ENCODE measurements around the gene ZGPAT.
A peak's percentile ranks its signal among the peaks of the same experiment; 100 is the strongest.
"Not testable (repeated sequence)": the region's sequence is repeated elsewhere in the genome, so short reads cannot be mapped to it uniquely, and the experiment has no call there.

The ZGPAT gene

DNA sequence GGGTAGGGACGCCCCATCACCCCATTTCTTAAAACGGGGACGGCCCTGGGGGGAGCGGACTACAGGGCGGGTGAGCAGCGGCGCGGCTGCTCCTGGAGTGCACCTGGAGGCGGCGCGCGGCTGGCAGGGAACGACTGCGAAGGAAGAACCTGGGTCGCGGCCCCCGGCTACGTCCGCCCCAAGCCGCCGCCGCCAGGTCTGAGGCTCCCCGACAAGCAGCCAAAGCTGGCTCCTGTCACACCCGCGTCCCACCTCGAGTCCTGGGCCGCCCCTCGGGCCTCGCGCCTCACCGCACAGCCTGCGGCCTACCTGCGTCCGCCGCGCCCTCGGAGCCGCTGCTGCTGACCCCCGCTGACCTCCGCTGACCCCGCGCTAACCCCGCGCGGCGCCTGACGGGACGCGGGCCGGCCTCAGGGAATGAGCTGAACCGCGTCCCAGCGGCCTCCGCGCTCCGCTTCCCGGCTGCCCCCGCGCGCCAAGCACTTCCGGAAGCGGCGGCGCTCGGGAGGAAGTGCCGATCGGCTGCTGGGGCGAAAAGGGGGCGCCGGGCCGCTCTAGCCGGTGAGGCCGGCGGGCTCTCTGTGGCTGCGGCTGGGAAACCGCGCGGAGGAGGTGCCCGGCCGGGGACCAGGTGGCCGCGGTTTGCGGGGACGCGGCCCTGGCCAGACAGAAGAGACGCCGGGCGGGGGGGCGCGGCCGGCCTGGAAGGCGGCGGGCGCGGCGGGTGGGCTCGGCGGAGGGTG is at the start of gene ZGPAT, which contains the start of gene ARFRP1:
ZGPAT (plus strand) TSS at position 482 of the 743 bp plus-strand sequence. CDS start 542 bp downstream, outside the sequence.
ARFRP1 (minus strand) TSS at position 419 of the 743 bp plus-strand sequence. CDS start 885 bp downstream, outside the sequence.
- peak; percentile 94 for DNase-seq

GRCh38 chr20:63658749-63659187 is 49.1 kb upstream of the ZGPAT start:
- DNase-seq: no peak

GRCh38 chr20:63659370-63659769 is 48.5 kb upstream of the ZGPAT start:
- DNase-seq: no peak

DNA sequence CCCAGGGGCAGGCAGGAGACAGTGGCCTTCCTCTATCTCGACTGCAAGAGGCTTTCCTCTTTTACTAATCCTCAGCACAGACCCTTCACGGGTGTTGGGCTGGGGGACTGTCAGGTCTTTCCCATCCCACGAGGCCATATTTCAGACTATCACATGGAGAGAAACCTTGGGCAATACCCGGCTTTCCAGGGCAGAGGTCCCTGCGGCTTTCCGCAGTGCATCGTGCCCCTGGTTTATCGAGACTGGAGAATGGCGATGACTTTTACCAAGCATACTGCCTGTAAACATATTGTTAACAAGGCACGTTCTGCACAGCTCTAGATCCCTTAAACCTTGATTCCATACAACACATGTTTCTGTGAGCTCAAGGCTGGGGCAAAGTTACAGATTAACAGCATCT is 47.7 kb upstream of the ZGPAT start:
- DNase-seq: not testable (repeated sequence)

GRCh38 chr20:63660622-63661021 is 47.2 kb upstream of the ZGPAT start:
- no peak for DNase-seq

DNA sequence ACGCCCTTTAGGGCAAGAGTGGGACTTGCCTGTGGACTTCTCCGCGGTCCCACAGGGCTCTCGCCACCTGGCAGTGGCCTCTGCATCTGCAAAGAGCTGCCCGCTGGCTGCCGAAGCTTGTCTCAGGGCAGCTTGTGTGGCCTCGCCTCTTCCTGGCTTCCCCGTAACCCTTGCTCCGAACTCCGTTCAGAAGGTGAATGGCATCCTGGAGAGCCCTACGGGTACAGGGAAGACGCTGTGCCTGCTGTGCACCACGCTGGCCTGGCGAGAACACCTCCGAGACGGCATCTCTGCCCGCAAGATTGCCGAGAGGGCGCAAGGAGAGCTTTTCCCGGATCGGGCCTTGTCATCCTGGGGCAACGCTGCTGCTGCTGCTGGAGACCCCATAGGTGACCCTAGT is 46.7 kb upstream of the ZGPAT start:
- DNase-seq: no peak

- DNase-seq: no peak
Observed at GRCh38 chr20:63661959-63662812, 45.7 kb upstream of the ZGPAT start.

DNA sequence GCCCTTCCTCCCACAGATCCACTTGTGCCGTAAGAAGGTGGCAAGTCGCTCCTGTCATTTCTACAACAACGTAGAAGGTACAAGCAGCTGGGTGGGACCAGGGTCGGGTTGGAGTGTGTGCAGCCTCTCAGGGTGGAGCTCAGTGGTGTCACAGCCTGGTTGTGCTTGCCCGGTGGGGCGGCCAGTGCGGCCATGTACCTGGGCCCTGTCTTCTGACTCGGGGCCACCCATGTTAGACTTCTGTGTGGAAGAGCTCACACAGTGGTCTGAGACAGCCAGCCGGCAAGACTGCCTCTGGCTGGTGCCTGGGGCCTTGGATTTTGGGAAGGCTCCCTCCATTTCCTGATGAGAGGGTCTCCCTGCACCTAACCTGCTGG is 45.0 kb upstream of the ZGPAT start:
- DNase-seq: no peak

DNA sequence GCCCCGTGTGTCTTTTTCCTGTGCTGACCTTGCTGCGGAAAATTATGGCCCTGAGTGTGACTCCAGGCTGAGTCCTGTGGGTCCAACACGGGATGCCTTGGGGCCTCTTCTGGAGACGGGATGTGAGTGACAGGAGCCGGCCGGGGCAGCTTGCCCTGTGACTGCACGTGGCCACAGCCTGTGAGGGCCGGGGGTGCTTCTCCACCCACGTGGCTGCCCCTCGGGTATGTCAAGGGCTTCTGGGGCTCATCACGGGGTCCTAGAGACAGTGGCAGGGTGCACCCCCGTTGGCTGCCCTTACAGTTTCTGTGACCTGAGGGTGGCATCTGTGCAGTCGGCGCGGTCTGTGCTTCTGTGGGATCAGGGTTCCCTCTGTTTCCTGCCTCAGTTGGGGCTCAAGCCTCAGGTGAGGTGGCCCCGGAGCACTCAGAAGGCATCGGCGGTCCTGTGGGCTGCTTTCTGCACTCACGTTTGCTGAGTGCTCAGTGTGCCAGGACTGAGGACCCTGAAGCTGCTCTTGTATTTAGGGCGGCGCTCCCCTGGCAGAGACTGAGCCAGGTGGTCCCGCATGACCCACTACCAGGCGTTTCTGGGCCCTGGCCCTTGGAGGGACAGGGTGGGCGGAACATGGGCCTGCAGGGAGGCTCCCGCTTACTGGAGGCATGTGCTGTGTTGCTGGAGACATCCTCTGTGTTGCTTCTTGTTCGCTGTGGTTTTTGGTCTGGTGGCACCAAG is 44.3 kb upstream of the ZGPAT start:
- DNase-seq: no peak

DNA sequence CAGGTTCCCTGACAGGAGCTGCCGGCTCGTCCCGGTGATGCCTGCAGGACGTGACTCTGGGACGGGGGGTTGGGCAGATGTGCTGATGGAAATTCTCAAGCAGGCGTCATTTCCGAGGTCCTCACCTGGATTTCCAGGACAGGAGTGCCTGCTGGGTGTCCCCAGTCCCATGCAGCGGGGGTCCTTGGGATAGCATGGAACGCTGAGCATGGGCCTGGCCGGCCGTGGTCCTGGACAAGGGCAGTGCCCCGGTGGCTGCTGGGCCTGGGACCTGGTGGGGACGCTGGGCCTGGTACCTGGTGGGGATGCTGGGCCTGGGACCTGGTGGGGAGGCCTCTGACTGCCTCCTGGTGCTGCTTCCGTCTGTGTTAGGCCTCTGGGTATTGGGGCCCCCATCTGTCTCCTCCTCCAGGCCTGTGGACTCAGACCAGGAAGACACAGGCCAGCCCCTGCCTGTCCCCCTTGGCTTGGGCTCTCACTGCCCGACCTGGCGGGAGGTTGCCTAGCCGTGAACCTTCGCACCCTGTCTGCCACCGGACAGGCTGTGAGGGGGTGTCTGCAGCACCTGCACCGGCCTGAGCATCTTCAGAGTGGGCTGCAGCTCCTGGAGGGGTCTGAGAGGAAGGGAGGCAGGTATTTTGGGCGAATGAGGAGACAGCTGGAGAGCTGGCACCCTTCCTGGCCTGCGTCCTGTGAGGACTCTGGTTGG is 43.5 kb upstream of the ZGPAT start:
- no peak for DNase-seq

GRCh38 chr20:63664861-63665594 is 42.8 kb upstream of the ZGPAT start:
- DNase-seq: no peak

DNA sequence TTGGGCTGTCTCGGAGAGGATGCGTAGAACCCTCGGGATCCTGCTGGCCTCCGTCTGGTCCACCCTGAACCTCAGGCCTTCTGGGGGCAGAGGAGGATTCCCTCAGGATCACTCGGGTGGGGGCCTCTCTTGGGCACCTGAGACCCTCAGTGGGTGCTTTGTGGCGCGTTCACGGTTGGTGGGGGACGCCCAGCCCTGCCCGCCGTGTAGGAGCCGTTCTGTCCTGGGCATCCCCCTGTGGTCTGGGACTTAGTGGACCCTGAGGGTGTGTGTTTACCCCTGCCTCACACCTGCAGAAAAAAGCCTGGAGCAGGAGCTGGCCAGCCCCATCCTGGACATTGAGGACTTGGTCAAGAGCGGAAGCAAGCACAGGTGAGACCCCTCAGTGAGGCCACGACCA is 42.1 kb upstream of the ZGPAT start:
- DNase-seq: no peak

- no peak for DNase-seq
Observed at GRCh38 chr20:63667858-63668257, 40.0 kb upstream of the ZGPAT start.

DNA sequence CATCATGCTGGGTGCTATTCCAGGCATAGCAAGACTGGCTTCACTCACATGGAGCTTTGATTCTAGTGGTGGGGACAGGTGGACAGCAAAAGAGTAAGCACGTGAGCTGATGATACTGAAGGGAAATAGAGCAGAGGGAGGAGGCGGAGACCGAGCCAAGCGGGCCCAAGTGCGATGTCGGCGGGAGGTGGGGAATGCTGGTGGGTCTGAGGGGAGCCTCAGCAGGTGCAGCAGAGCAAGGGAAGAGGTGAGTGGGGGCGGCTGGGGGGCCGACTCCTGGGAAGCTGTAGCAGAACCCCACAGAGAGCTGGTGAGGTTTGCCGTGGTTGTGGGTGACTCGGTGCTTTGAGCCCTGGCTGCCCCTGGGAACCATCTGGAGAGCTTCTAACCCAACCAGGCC is 39.5 kb upstream of the ZGPAT start:
- no peak for DNase-seq

DNA sequence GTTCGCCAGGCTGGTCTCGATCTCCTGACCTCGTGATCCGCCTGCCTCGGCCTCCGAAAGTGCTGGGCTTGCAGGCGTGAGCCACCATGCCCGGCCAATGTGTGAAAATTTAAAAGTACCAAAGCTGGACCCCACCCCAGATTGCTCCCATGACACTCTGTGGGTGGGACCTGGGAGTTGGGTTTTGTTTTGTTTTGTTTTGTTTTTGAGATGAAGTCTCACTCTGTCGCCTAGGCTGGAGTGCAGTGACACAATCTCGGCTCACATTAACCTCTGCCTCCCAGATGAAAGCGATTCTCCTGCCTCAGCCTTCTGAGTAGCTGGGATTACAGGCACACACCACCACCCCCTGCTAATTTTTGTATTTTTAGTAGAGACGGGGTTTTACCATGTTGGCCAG is 36.1 kb upstream of the ZGPAT start:
- DNase-seq: not testable (repeated sequence)

DNA sequence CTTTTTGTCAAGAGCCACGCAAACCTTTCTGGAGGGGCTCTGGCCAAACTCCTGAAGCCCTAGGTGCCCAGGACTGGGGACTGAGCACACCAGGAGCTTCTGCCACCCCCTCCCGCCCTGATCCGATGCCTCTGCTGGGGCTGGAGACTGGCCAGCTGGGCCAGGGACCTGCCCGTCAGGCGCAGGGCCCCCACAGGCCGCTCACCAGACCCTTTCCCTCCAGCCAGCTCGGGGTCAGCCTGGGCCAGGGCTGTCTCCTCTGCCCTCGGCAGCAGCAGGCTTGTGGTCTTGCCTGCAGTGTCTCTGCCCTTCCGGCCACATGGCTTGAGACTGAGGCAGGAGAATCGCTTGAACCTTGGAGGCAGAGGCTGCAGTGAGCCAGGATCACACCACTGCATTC is 35.2 kb upstream of the ZGPAT start:
- DNase-seq: no peak

DNA sequence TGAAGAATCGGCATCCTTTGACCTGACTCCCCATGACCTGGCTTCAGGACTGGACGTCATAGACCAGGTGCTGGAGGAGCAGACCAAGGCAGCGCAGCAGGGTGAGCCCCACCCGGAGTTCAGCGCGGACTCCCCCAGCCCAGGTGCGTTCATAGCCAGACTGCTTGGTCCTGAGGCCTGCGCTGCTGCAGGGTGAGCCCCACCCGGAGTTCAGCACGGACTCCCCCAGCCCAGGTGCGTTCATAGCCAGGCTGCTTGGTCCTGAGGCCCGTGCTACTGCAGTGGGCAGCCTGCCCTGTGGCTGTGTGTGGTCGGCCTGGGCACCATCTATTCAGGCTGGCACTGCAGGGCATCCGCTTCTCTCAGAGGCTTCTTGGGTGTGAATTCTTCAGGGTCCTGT is 33.9 kb upstream of the ZGPAT start:
- DNase-seq: no peak

DNA sequence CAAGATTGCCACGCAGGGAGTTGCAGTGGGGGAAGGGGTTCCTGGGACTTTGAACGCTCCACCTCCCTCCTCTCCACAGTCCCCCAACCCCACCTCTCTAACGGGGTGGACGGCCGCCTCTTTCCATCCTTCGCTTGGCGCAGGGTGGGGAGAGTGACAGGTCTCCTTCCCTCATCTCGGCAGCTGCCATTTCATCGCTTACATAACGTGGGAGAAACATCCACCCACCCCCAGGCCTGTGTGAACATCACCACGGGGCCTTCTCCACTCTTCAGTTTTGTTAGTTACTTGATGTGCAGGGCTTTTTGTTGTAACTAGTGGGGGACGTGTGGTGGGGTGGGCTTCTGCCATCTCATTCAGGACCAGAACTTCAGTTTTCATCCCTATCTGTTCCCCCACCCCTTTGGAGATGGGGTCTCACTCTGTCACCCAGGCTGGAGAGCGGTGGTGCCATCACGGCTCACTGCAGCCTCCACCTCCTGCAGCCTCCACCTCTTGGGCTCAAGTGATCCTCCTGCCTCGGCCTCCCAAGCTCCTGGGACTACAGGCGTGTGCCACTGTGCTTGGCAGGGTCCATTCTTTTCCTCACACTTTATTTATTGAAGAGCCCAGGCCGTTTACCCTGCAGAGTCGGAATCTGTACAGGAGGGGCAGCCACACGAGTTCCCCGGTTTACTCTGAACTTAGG is 32.0 kb upstream of the ZGPAT start:
- no peak for DNase-seq

DNA sequence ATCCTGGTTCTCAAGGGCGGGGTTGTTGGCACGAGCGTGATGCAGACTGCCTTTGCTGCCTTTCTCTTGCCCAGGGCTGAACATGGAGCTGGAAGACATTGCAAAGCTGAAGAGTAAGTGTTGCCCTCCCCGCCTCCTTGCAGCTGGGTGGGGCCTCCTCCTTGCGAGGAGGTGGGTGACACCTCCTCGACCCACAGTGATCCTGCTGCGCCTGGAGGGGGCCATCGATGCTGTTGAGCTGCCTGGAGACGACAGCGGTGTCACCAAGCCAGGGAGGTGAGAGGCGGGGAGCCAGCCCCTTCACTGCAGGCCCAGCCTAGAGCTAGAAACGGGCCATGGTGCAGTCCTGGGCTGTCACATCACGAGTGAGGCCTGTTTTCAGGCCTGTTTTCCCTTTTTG is 29.8 kb upstream of the ZGPAT start:
- DNase-seq: no peak

GRCh38 chr20:63678667-63679465 is 29.0 kb upstream of the ZGPAT start:
- no peak for DNase-seq
